Measurements from ENCODE around the gene CFAP119. TPM values are rescaled to one million over a fixed set of nuclear protein-coding genes. Genes with fewer than 3 reads are reported as not detected.

The CFAP119 gene
- total and polyA plus RNA-seq, 9 of the 15 experiments (the other 6 are each of a cell fraction or from before 2014, with no cell fraction given) = 5.5 to 33.7 (median 9.6) TPM

GRCh38 chr16:30728321-30728720, 33.5 kb downstream of the CFAP119 start:
- TF ChIP-seq ZKSCAN1 (IDR thresholded peaks at IDR 0.05; ENCODE audit: low read depth, low read length) (no peak), NCOA6 (IDR thresholded peaks at IDR 0.05) (no peak), EP300 (IDR thresholded peaks at IDR 0.05; ENCODE audit: low read length) (no peak), SAFB2 (IDR thresholded peaks at IDR 0.05; ENCODE audit: borderline replicate concordance, low read depth, low read length, severe bottlenecking) (no peak), ZNF589 (CRISPR knock-in tag; IDR thresholded peaks at IDR 0.05; ENCODE audit: low read depth) (no peak)
- Histone ChIP-seq H2AFZ (ENCODE audit: low read depth, low read length) (no peak overlapping the region), H3K4me2 (ENCODE audit: insufficient read depth, low read length) (no peak overlapping the region), H3K9ac (ENCODE audit: insufficient read depth in 1 of 2, low read depth in 2 of 2, low read length in 2 of 2) (no peak overlapping the region), H3K9me1 (ENCODE audit: control insufficient read depth, insufficient read depth, low read length) (no peaks in the 10 kb centered on the region), H3K4me3 (no peak overlapping the region), H4K20me1 (replicated peaks; ENCODE audit: control insufficient read depth, insufficient read depth, low read length) (no peaks in the 10 kb centered on the region; the same call in 1 of the 2 replicates), H3K36me3 (ENCODE audit: control insufficient read depth, insufficient read depth, low read length) (peaks cover 95% of the 10 kb centered on the region), H3K4me1 (replicated peaks in 1 of 2; ENCODE audit: control insufficient read depth in 2 of 2, insufficient read depth in 2 of 2, low read length in 2 of 2) (peaks cover 0 to 4% of the 10 kb centered on the region in 2 experiments; a peak in 2 of 5 replicates), H3K9me3 (replicated peaks; ENCODE audit: control insufficient read depth, insufficient read depth, low read depth, low read length) (no peaks in the 10 kb centered on the region), H3K27ac (ENCODE audit: extremely low read depth, low read depth, low read length) (no peak overlapping the region), H3K79me2 (ENCODE audit: control insufficient read depth, insufficient read depth, low read length) (peaks cover 12% of the 10 kb centered on the region; the same call in 2 of the 3 replicates), H3K27me3 (ENCODE audit: control insufficient read depth in 2 of 2, insufficient read depth in 2 of 2, low read length in 2 of 2) (no peaks in the 10 kb centered on the region)
- CTCF ChIA-PET (ENCODE audit: low intra/inter-chr PET ratio) = no interaction called here
- intact Hi-C loops (cut with micrococcal nuclease) (no loop called here), in situ Hi-C loops (cut with MboI) (no loop called here)
- BruUV-seq (replicated peaks) = no TSS peak
- no peak for DNase-seq (ENCODE audit: extremely low read depth in 1 of 4, low spot score in 3 of 4)
- POLR2A ChIA-PET = no interaction called here
- no peak for FAIRE-seq
- ATAC-seq = no peak
- 85% methylated on average over 6 of the region's 6 CpGs for WGBS (ENCODE audit: insufficient coverage, low coverage, missing lambda C conversion rate)

GRCh38 chr16:30725418-30725792, 36.5 kb downstream of the CFAP119 start:
- Histone ChIP-seq H2AFZ (ENCODE audit: low read depth, low read length) (no peak overlapping the region), H3K27me3 (ENCODE audit: control insufficient read depth in 2 of 2, insufficient read depth in 2 of 2, low read length in 2 of 2) (no peaks in the 10 kb centered on the region), H3K9me1 (ENCODE audit: control insufficient read depth, insufficient read depth, low read length) (no peaks in the 10 kb centered on the region), H3K36me3 (ENCODE audit: control insufficient read depth, insufficient read depth, low read length) (peaks cover 96% of the 10 kb centered on the region), H4K20me1 (replicated peaks; ENCODE audit: control insufficient read depth, insufficient read depth, low read length) (no peaks in the 10 kb centered on the region), H3K4me1 (replicated peaks in 1 of 2; ENCODE audit: control insufficient read depth in 2 of 2, insufficient read depth in 2 of 2, low read length in 2 of 2) (peaks cover 0 to 8% of the 10 kb centered on the region in 2 experiments; a peak in 2 of 5 replicates), H3K4me3 (no peak overlapping the region), H3K79me2 (ENCODE audit: control insufficient read depth, insufficient read depth, low read length) (peaks cover 12% of the 10 kb centered on the region; the same call in 2 of the 3 replicates), H3K27ac (ENCODE audit: extremely low read depth, low read depth, low read length) (no peak overlapping the region), H3K4me2 (ENCODE audit: insufficient read depth, low read length) (no peak overlapping the region), H3K9me3 (replicated peaks; ENCODE audit: control insufficient read depth, insufficient read depth, low read depth, low read length) (no peaks in the 10 kb centered on the region), H3K9ac (ENCODE audit: insufficient read depth in 1 of 2, low read depth in 2 of 2, low read length in 2 of 2) (no peak overlapping the region)
- ChIA-PET POLR2A (interaction anchor here (0.6 to 3.0 kb wide), 7 partner anchors 10 to 228 kb away, joined by 3 to 19 read pairs (median 3); partner anchors contain the start of gene PHKG2), CTCF (ENCODE audit: low intra/inter-chr PET ratio) (no interaction called here)
- in situ Hi-C loops (cut with MboI) = no loop called here
- intact Hi-C loops (cut with micrococcal nuclease) = no loop called here
- ATAC-seq (no peak), DNase-seq (ENCODE audit: extremely low read depth in 1 of 4, low spot score in 3 of 4) (no peak), FAIRE-seq (no peak)
- BruUV-seq (replicated peaks) = no TSS peak
- whole genome bisulfite sequencing (ENCODE audit: insufficient coverage, low coverage, missing lambda C conversion rate) = 94% methylated on average over 3 of the region's 3 CpGs
- no peak for TF ChIP-seq PRPF4 (IDR thresholded peaks at IDR 0.05; ENCODE audit: insufficient read depth, low read depth, low read length, poor library complexity, severe bottlenecking)
- no peak for TF ChIP-seq ZNF124 (CRISPR knock-in tag; IDR thresholded peaks at IDR 0.05)
- TF ChIP-seq ZKSCAN1 (IDR thresholded peaks at IDR 0.05; ENCODE audit: low read depth, low read length) = no peak
- TF ChIP-seq PTBP1 (IDR thresholded peaks at IDR 0.05; ENCODE audit: low read depth, low read length) = no peak
- TF ChIP-seq STAT6 (CRISPR knock-in tag; IDR thresholded peaks at IDR 0.05) = no peak
- no peak for TF ChIP-seq ARID2 (IDR thresholded peaks at IDR 0.05)
- no peak for TF ChIP-seq ELF1 (tag; IDR thresholded peaks at IDR 0.05)
- no peak for TF ChIP-seq MLLT1 (IDR thresholded peaks at IDR 0.05)
- TF ChIP-seq CHD1 (IDR thresholded peaks at IDR 0.05; ENCODE audit: low read length) = no peak

Measured in K562 (cell line).